GM13976 (cell line): Measurements from ENCODE around the gene MAP3K4.

ENCODE experiments used
- DNase-seq: peaks from one replicate; pipeline ENCODE4 v3.0.0; 2012; ENCODE audit warnings: low spot score
- in situ Hi-C: fragments of 300-500 bp; cut with MboI; formaldehyde crosslinking; loops from one replicate; pipeline ENCODE4 v1.12.0; 2022; ENCODE audit warnings: low sequenced_read_pairs, mixed read lengths, inconsistent platforms; ENCODE audit not compliant: unreplicated experiment
- TF ChIP-seq, protein P1 (sequence below): IDR thresholded peaks from 2 replicates; pipeline ENCODE4 v1.5.1; 2012; ENCODE audit warnings: borderline replicate concordance, mild to moderate bottlenecking; ENCODE audit not compliant: insufficient read depth; ENCODE audit errors: extremely low read depth, missing control alignments, control extremely low read depth

The MAP3K4 gene

DNA sequence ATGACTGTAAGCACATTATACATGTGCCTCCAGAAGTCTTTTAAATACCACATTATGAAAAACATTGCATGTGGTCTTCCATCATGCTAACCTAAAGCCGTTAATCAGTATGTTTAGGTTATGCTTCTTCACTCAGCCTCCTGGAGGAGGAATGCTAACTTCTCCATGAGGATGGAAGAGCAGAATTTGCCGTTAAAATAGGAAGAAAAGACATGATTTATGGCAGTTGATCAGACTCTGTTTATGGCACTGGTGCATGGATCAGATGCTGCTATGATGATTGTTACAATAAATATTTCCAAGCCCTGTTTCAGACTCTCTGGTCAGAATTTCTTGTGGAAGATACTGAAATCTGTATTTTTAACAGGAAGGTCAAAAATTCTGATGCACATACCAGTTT, 31.7 kb downstream of the MAP3K4 start:
- TF ChIP-seq, protein P1, sequence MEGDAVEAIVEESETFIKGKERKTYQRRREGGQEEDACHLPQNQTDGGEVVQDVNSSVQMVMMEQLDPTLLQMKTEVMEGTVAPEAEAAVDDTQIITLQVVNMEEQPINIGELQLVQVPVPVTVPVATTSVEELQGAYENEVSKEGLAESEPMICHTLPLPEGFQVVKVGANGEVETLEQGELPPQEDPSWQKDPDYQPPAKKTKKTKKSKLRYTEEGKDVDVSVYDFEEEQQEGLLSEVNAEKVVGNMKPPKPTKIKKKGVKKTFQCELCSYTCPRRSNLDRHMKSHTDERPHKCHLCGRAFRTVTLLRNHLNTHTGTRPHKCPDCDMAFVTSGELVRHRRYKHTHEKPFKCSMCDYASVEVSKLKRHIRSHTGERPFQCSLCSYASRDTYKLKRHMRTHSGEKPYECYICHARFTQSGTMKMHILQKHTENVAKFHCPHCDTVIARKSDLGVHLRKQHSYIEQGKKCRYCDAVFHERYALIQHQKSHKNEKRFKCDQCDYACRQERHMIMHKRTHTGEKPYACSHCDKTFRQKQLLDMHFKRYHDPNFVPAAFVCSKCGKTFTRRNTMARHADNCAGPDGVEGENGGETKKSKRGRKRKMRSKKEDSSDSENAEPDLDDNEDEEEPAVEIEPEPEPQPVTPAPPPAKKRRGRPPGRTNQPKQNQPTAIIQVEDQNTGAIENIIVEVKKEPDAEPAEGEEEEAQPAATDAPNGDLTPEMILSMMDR: no peak
- DNase-seq: no peak
- in situ Hi-C loops: no loop called here

DNA sequence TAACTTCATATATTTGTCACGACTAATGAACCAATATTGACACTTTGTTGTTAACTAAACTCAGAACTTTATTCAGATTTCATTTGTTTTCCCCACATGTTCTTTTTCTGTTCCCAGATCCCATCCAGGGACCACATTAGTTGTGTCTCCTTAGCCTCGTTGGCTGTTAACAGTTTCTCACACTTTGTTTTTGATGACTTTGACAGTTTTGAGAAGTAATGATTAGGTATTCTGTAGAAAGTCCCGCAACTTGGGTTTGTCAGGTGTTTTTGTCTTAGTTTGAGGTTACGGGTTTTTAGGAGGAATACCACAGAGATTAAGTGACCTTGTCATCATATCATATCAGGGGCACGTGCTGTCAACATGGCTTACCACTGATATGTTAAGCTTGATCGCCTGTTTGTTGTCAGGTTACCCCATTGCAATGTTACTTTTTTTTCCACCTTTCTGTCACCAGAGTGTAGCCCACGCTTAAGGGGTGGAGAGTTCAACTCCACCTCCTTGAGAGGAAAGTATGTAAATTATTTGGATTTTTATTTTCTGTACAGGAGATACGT, 32.9 kb downstream of the MAP3K4 start:
- in situ Hi-C loops: no loop called here
- TF ChIP-seq, protein P1: no peak
- DNase-seq: no peak

DNA sequence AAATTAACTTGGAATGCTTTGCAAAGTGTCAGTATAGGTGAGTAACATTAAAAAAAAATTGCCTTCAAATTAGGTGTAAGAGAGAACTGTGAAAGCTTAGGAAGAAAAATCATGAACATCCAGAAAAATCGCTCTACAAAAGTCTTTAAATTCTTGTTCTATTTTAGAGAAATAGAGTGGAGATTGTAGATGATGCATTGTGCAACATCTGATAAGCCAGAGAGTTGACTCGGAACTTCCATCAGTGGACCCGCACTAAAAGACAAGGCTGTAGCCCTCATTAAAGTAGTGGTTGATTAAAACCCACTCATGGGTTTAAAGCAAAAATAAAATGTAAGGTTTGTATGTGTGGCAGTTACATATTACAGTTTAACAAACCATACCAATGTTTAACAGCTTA, 35.8 kb downstream of the MAP3K4 start:
- DNase-seq: no peak
- TF ChIP-seq, protein P1: no peak
- in situ Hi-C loops: no loop called here

GRCh38 chr6:161029195-161029809, 37.7 kb downstream of the MAP3K4 start:
- in situ Hi-C loops: no loop called here
- TF ChIP-seq, protein P1: no peak
- DNase-seq: peak; percentile 60

DNA sequence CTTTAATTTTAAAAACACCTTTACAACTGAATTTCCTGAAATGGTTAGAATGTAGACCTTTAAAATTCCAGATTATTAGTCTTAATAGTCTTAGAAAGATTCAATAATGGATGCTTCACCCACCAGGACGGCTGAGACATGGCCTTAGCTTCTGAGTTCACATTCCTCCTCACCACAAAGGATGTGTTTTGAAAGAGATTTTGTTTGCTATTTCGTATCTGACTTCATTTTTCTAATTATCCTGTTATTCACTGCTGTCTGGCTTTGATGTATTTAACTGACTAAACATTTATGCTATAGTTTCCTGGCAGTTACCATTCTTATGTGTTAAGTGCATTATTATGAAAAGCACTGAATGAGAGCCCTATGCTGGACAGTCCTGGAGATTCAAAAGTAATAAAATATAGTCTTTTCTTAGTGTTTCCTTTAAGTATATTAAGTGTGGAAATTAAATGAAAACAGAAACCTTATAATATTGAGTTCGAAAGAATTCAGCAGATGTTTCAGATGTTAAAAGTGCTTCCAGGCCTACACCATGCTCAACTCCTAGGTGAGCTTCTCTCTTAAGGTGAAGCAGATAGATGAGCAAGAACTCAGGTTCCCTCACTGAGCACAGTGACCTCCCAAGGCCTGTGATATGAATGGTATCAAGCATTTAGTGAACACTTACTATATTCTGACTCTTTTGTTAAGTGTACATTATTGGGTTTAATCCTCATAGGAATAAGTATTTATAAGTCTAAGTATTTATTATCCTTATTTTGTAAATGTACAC, 40.3 kb downstream of the MAP3K4 start:
- no peak for DNase-seq
- TF ChIP-seq, protein P1: no peak
- in situ Hi-C loops: no loop called here

GRCh38 chr6:161033667-161034066, 42.1 kb downstream of the MAP3K4 start:
- DNase-seq: no peak
- in situ Hi-C loops: no loop called here
- TF ChIP-seq, protein P1: no peak
